Stimulated activated CD8-positive, alpha-beta memory T cell treated with anti-CD3 and anti-CD28 coated beads, Interleukin-12 subunit alpha, Interleukin-12 subunit beta, amount 100 ng/mL, for 4 hours (primary cell): ENCODE data around the gene ARMC3.
"Not testable (repeated sequence)": the region's sequence is repeated elsewhere in the genome, so short reads cannot be mapped to it uniquely, and the experiment has no call there.

ENCODE experiments used
- DNase-seq: peaks from one replicate; pipeline ENCODE4 v3.0.0-alpha.2; 2020; ENCODE audit warnings: low read depth

Gene ARMC3

GRCh38 chr10:22927166-22927565 lies 687 bp upstream of the ARMC3 start:
- DNase-seq, result no peak

- not testable (repeated sequence) for DNase-seq
Observed at GRCh38 chr10:22929053-22929452, 1.2 kb downstream of the ARMC3 start.

GRCh38 chr10:22931948-22932347 lies 4.1 kb downstream of the ARMC3 start:
- no peak for DNase-seq

- DNase-seq, result no peak
Observed at GRCh38 chr10:22932626-22933370, 4.9 kb downstream of the ARMC3 start.

DNA sequence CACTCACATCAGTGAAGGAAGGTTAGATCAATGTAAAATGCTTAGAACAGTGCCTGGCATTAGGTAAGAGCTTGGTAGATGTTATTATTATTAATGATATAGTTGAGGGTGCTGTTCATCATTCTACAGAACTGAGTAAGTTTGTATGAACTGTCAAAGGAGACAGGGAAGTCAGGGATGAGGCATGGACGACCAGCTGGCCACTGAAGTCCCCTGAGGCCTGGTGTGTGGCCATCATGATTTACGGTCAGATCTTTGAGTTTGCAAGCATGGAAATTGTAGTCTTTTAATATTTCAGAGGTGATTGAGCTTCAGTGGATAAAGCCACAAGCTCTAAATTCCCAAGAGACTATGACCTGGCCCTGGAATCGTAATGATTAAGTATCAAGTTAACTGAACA lies 6.9 kb downstream of the ARMC3 start:
- DNase-seq, result no peak

DNA sequence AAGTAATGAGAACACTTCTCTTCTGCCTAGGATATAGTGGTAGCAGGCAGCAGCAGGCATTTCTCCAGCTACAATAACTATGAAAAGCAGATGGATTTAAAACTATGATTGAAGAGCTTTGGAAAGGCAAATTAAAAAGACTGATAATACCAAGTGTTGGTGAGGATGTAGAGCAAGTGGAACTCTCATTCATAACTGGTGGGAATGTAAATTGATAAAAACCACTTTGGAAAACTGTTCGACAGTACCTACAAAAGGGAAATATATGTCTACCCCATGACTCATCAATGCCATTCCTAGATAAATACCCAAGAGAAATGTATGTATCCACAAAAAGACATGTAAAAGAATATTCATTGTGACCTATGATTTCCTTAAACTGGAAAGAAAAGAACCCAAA lies 14.6 kb downstream of the ARMC3 start:
- DNase-seq, result no peak

- no peak for DNase-seq
Observed at GRCh38 chr10:22945934-22946673, 18.3 kb downstream of the ARMC3 start.

GRCh38 chr10:22954970-22955369 lies 27.1 kb downstream of the ARMC3 start:
- no peak for DNase-seq

- DNase-seq, result no peak
Observed at GRCh38 chr10:22958338-22958737, 30.5 kb downstream of the ARMC3 start.

DNA sequence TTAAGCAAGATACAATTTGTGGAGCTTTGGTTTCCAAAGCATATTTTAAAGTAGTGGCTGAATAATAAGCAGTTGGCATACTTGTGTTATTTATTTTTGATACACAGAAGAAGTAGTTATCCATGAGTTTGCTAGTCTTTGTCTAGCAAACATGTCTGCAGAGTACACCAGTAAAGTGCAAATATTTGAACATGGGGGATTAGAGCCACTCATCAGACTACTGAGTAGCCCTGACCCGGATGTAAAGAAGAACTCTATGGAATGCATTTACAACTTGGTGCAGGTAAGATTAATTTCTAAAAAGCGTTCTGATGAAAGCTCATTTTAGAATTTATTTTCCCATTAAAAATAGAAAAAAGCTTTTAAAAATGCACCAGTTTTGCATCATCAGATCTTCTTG lies 31.4 kb downstream of the ARMC3 start:
- no peak for DNase-seq

- DNase-seq, result no peak
Observed at GRCh38 chr10:22959950-22960349, 32.1 kb downstream of the ARMC3 start.

DNA sequence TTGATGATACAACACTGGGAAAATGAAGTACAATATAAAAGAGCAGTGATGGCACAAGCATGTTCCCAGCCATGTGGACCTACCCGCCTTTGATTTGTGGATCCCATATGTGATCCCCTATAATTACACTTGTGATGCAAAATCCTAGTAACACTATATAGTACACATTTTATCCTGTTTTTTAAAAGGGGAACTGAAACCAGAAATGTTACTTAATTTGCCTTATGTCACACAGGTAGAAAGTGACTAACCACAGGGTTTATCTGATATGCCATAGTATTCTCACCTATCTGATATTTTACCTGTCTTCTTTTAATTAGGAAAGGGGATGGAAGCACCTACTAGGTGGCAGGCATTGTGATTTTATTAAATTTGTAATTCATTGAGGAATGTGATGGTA lies 35.0 kb downstream of the ARMC3 start:
- no peak for DNase-seq

DNA sequence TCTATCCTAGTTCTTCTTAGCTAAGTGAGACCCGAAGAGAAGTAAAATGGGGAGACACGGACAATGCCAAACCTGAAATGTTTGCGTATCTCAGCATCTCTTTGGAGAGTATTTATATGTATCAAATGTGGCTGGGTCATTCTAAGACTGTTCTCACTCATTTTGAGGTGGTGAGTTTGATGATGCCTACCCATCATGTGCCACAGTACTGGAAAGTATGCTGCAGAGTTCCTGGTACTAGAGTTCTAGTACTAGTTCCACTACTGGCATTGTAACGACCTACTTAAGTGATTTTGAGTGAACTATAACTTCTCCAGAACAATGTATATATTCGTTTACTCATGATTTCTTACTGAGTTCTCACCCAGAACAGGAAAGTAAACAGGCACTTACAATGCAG lies 41.9 kb downstream of the ARMC3 start:
- no peak for DNase-seq

DNA sequence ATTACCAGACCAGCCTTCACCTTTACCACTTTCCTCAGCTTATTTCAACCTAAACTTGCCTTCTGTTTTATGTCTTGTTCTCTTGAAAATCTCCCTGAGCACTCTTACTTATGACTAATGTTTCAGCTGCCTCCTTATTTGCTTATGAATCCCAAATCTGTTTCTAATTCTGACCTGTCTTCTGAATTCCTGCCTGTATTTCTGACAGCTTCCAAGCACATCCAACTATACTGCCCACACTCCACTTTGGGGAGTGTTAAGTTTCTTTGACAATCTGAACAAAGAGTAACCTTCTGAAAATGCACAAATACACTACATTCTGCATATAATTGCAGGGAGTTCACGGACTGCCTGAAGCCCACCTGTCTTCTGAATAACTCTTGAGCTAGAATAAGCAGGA lies 48.7 kb downstream of the ARMC3 start:
- no peak for DNase-seq

DNA sequence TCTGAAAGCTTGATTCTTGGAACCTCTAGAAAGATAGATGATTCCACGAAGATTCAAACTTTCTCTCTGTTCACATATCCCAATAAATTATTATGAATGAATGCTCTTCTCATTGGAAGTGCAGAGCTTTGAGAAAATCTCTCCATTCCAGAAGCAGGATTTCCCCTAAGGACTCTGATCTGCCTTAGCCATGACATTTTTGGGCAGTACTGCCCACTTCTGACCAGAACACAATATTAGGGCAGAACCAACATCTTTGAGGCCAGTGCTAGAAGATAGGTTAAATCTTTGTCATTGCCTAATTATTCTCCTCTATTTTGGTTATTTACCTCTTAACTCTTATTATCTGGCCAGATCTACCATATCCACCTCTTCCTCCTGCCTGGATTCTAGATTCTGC lies 49.9 kb downstream of the ARMC3 start:
- no peak for DNase-seq

DNA sequence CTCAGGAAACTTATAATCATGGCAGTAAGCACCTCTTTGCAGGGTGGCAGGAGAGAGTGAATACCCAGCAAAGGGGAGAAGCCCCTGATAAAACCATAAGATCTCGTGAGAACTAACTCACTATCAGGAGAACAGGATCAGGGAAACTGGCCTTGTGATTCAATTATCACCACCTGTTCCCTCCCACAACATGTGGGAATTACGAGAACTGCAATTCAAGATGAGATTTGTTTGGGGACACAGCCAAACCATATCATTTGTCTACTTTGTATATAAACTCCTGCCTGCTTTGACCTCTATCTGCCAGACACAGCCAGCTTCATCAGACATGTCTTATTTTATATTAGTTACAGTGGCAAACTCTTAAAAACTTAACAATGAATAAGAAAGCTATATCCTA lies 50.4 kb downstream of the ARMC3 start:
- DNase-seq, result no peak

- DNase-seq, result no peak
Observed at GRCh38 chr10:22978918-22979317, 51.1 kb downstream of the ARMC3 start.

DNA sequence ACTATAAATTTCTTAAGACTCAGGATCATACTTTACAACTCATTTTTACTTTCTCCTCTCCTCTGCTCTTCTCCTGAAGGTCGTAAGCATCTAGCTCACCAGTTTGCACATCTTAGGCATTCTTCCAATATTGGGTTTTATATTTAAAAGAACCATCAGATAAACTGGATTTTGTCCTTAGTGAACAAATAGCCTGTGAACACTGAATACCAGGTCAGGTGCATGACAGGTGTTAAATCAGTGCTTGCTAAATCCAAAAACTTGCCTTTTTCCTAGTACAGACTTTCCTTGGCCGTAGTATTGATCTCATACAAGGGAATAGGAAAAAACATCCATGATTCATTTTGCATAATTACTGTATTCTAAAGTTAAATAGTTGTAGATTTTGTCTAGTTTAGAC lies 53.0 kb downstream of the ARMC3 start:
- DNase-seq, result no peak

- DNase-seq, result no peak
Observed at GRCh38 chr10:22984066-22984465, 56.2 kb downstream of the ARMC3 start.

GRCh38 chr10:22986771-22987542 lies 59.1 kb downstream of the ARMC3 start:
- DNase-seq, result no peak

- peak; percentile 17 for DNase-seq
Observed at GRCh38 chr10:22988581-22989360, 60.9 kb downstream of the ARMC3 start.

DNA sequence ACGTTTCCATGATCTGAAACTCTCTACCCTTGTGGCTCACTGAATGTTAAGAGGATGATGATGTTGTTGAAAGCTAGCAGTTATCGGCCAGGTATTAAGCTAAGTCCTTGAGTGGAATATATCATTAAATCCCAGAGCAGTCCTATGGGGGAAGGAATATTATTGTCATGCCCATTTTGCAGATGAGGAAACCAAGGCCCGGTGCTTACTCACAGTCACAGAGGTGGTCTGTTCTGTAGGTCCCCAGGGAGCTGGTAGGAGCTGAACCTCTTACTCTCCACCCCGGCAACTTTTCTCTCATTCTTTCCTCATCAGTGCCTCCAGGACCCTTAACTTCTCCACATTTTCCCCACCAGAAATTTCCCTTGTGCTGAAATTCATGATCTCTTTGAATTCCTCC lies 62.6 kb downstream of the ARMC3 start:
- no peak for DNase-seq
